Smooth muscle cell (in vitro differentiated cells): ENCODE measurements around the gene PRICKLE4. TPM values are rescaled to one million over a fixed set of nuclear protein-coding genes. Genes with fewer than 3 reads are reported as not detected.

Source experiments
- DNase-seq: peaks from one replicate; lab custom pipeline; 2025; ENCODE audit not compliant: unreplicated experiment; lab: John Stamatoyannopoulos, UW
- H2AFZ ChIP-seq: fragments of 200-600 bp; sonication (generic); 2 replicates; pipeline ENCODE4 v1.6.0; 2016; ENCODE audit warnings: antibody characterized with exemption, low read depth, mild to moderate bottlenecking
- H3F3A ChIP-seq: fragments of 200-600 bp; sonication (generic); 2 replicates; pipeline ENCODE4 v1.6.0; 2017; ENCODE audit warnings: antibody characterized with exemption, low read depth
- H3K27ac ChIP-seq: fragments of 200-600 bp; sonication (generic); 2 replicates; pipeline ENCODE4 v1.5.1; 2016; ENCODE audit warnings: low read depth, mild to moderate bottlenecking
- H3K27me3 ChIP-seq: fragments of 200-600 bp; sonication (generic); 2 replicates; pipeline ENCODE4 v1.6.1; 2016; ENCODE audit warnings: low read depth, mild to moderate bottlenecking
- H3K36me3 ChIP-seq: fragments of 200-600 bp; sonication (generic); 2 replicates; pipeline ENCODE4 v1.5.1; 2016; ENCODE audit warnings: low read depth
- H3K4me1 ChIP-seq: fragments of 200-600 bp; sonication (generic); 2 replicates; pipeline ENCODE4 v1.5.1; 2016; ENCODE audit warnings: low read depth
- H3K4me2 ChIP-seq: fragments of 200-600 bp; sonication (generic); 2 replicates; pipeline ENCODE4 v1.6.0; 2016; ENCODE audit warnings: mild to moderate bottlenecking
- H3K4me3 ChIP-seq: fragments of 200-600 bp; sonication (generic); 2 replicates; pipeline ENCODE4 v1.5.1; 2016; ENCODE audit warnings: mild to moderate bottlenecking
- H3K79me2 ChIP-seq: fragments of 200-600 bp; sonication (generic); 2 replicates; pipeline ENCODE4 v1.6.0; 2016; ENCODE audit warnings: low read depth, mild to moderate bottlenecking
- H3K9ac ChIP-seq: fragments of 200-600 bp; sonication (generic); 2 replicates; pipeline ENCODE4 v1.6.0; 2016; ENCODE audit warnings: low read depth
- H3K9me3 ChIP-seq: fragments of 200-600 bp; sonication (generic); replicated peaks from 2 replicates; pipeline ENCODE4 v1.5.1; 2016; ENCODE audit warnings: low read depth
- H4K20me1 ChIP-seq: fragments of 200-600 bp; sonication (generic); 2 replicates; pipeline ENCODE4 v1.6.0; 2016; ENCODE audit warnings: low read depth
- CTCF ChIP-seq: fragments of 200-600 bp; sonication (generic); IDR thresholded peaks from 2 replicates; pipeline ENCODE4 v1.5.1; 2017; ENCODE audit warnings: borderline replicate concordance, mild to moderate bottlenecking, antibody characterized with exemption; ENCODE audit not compliant: insufficient read depth, poor library complexity, severe bottlenecking
- WGBS: methylation state at CpG from one replicate; pipeline ENCODE4 v1.1.7; 2016; ENCODE audit warnings: low lambda C conversion rate; 5-methylcytosine and 5-hydroxymethylcytosine counted together
- polyA plus RNA-seq: library from polyadenylated mRNA; unstranded; fragments of >200 nt; fragmentation: Nextera tagmentation; extraction: Ambion mirVana; gene quantifications from 2 replicates; pipeline ENCODE4 v1.2.1, GENCODE V29; 2016
- total RNA-seq: library from RNA; depleted of rRNA; stranded (reverse); fragments of >200 nt; gene quantifications from 2 replicates; pipeline ENCODE4 v1.2.3, GENCODE V29; 2014

PRICKLE4 gene
- total and polyA plus RNA-seq, 2 experiments from 2014 or later, result 2.0 TPM; not detected in 1

- TF ChIP-seq CTCF, result no peak
- Histone ChIP-seq H3K4me2 (no peak overlapping the region), H3K27me3 (no peaks in the 10 kb centered on the region), H3K9me3 (no peaks in the 10 kb centered on the region), H3K27ac (no peak overlapping the region), H2AFZ (no peak overlapping the region), H3K4me3 (no peak overlapping the region), H3F3A (no peaks in the 10 kb centered on the region), H4K20me1 (no peaks in the 10 kb centered on the region), H3K36me3 (no peaks in the 10 kb centered on the region), H3K79me2 (peaks cover 6% of the 10 kb centered on the region), H3K9ac (no peak overlapping the region), H3K4me1 (peaks cover 21% of the 10 kb centered on the region)
- no peak for DNase-seq
- WGBS, result 75% methylated on average over 6 of the region's 6 CpGs
These were observed 2.7 kb downstream of the PRICKLE4 start for GRCh38 chr6:41783106-41783780.

- TF ChIP-seq CTCF, result no peak
- no peak for DNase-seq
- peaks cover 11% of the 10 kb centered on the region for H3F3A ChIP-seq
- H3K79me2 ChIP-seq, result peaks cover 13% of the 10 kb centered on the region
- H3K27me3 ChIP-seq, result no peaks in the 10 kb centered on the region
- no peak overlapping the region for H2AFZ ChIP-seq
- no peak overlapping the region for H3K4me3 ChIP-seq
- WGBS, result 66% methylated on average over 5 of the region's 5 CpGs
- H3K36me3 ChIP-seq, result peaks cover 3% of the 10 kb centered on the region
- H3K4me1 ChIP-seq, result peaks cover 15% of the 10 kb centered on the region
- no peaks in the 10 kb centered on the region for H4K20me1 ChIP-seq
- H3K27ac ChIP-seq, result no peak overlapping the region
- H3K9ac ChIP-seq, result no peak overlapping the region
- H3K9me3 ChIP-seq, result no peaks in the 10 kb centered on the region
- H3K4me2 ChIP-seq, result no peak overlapping the region
These were observed 4.1 kb downstream of the PRICKLE4 start for GRCh38 chr6:41784581-41785171.

GRCh38 chr6:41785254-41785653, 4.7 kb downstream of the PRICKLE4 start:
- TF ChIP-seq CTCF, result no peak
- Histone ChIP-seq H3K4me3 (no peak overlapping the region), H3K9me3 (no peaks in the 10 kb centered on the region), H2AFZ (no peak overlapping the region), H3K27ac (no peak overlapping the region), H4K20me1 (no peaks in the 10 kb centered on the region), H3K27me3 (no peaks in the 10 kb centered on the region), H3K9ac (no peak overlapping the region), H3K4me2 (no peak overlapping the region), H3K79me2 (peaks cover 16% of the 10 kb centered on the region), H3F3A (peaks cover 15% of the 10 kb centered on the region), H3K36me3 (peaks cover 5% of the 10 kb centered on the region), H3K4me1 (peaks cover 15% of the 10 kb centered on the region)
- no peak for DNase-seq
- WGBS, result 92% methylated on average over 11 of the region's 11 CpGs
